IPS DF 6.9 (cell line): ENCODE measurements around the gene FXR1.
A peak's percentile ranks its signal among the peaks of the same experiment; 100 is the strongest.
"Not testable (repeated sequence)": the region's sequence is repeated elsewhere in the genome, so short reads cannot be mapped to it uniquely, and the experiment has no call there.

ENCODE experiments used
- DNase-seq: peaks from one replicate; pipeline ENCODE4 v3.0.0-alpha.2; 2013; ENCODE audit warnings: low read depth, low spot score
- H3K27ac ChIP-seq: one replicate; pipeline ENCODE4 v1.5.1; 2013; ENCODE audit warnings: low read length, control low read depth
- H3K27me3 ChIP-seq: 2 replicates; pipeline ENCODE4 v1.6.1; 2013; ENCODE audit warnings: mild to moderate bottlenecking, low read length; ENCODE audit not compliant: control insufficient read depth, insufficient read depth
- H3K36me3 ChIP-seq: 2 replicates; pipeline ENCODE4 v1.6.1; 2013; ENCODE audit warnings: low read length; ENCODE audit not compliant: control insufficient read depth, insufficient read depth
- H3K4me1 ChIP-seq: 2 replicates; pipeline ENCODE4 v1.6.1; 2013; ENCODE audit warnings: low read length; ENCODE audit not compliant: control insufficient read depth, insufficient read depth
- H3K4me3 ChIP-seq: 2 replicates; pipeline ENCODE4 v1.5.1; 2013; ENCODE audit warnings: mild to moderate bottlenecking, low read length
- H3K9me3 ChIP-seq: 2 replicates; pipeline ENCODE4 v1.6.1; 2013; ENCODE audit warnings: low read length, inconsistent platforms; ENCODE audit not compliant: control insufficient read depth, insufficient read depth
- WGBS: extraction: QIAGEN DNeasy Blood & Tissue Kit; methylation state at CpG from one replicate; pipeline ENCODE4 v1.1.7; 2013; ENCODE audit warnings: mixed read lengths, missing lambda C conversion rate; ENCODE audit not compliant: insufficient read length, insufficient coverage; 5-methylcytosine and 5-hydroxymethylcytosine counted together

Gene FXR1

DNA sequence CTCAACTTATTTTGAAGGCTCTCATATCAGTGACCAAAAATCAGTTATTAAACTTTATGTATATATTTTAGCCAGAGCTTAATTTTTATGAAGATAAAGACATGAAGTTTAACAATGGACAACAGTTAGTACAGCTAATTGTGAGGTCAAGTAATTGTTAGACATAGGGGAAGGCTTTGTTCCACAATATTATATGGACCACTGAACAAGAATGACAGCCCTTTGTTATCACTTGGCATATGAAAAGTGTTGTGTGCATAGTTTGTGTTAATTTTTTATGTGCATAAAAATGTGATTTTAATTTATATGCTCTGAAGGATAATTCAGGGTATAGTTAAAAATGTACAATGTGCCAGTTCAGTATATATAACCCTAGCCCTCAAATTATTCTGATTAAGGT lies 65.0 kb downstream of the FXR1 start:
- Histone ChIP-seq H3K4me3 (no peak overlapping the region), H3K36me3 (peaks cover 8% of the 10 kb centered on the region; the same call in 1 of the 2 replicates), H3K27ac (no peak overlapping the region), H3K9me3 (no peaks in the 10 kb centered on the region), H3K27me3 (no peaks in the 10 kb centered on the region), H3K4me1 (no peaks in the 10 kb centered on the region)
- no peak for DNase-seq

GRCh38 chr3:180979961-180980360 lies 67.5 kb downstream of the FXR1 start:
- Histone ChIP-seq H3K27ac (no peak overlapping the region), H3K36me3 (peaks cover 5% of the 10 kb centered on the region; the same call in 1 of the 2 replicates)

GRCh38 chr3:180980611-180981010 lies 68.1 kb downstream of the FXR1 start:
- H3K27me3 ChIP-seq, result no peaks in the 10 kb centered on the region
- DNase-seq, result no peak
- H3K4me1 ChIP-seq, result no peaks in the 10 kb centered on the region
- H3K36me3 ChIP-seq, result peaks cover 5% of the 10 kb centered on the region; the same call in 1 of the 2 replicates
- no peak overlapping the region for H3K4me3 ChIP-seq
- H3K27ac ChIP-seq, result no peak overlapping the region
- H3K9me3 ChIP-seq, result no peaks in the 10 kb centered on the region

More at GRCh38 chr3:180979961-180980360, 67.5 kb downstream of the FXR1 start:
- H3K4me3 ChIP-seq, result no peak overlapping the region
- no peaks in the 10 kb centered on the region for H3K27me3 ChIP-seq
- no peaks in the 10 kb centered on the region for H3K9me3 ChIP-seq
- no peak for DNase-seq
- no peaks in the 10 kb centered on the region for H3K4me1 ChIP-seq

GRCh38 chr3:180981912-180982311 lies 69.4 kb downstream of the FXR1 start:
- H3K27ac ChIP-seq, result no peak overlapping the region
- H3K27me3 ChIP-seq, result no peaks in the 10 kb centered on the region
- H3K36me3 ChIP-seq, result peaks cover 2% of the 10 kb centered on the region; the same call in 1 of the 2 replicates
- no peak overlapping the region for H3K4me3 ChIP-seq
- H3K9me3 ChIP-seq, result no peaks in the 10 kb centered on the region
- no peak for DNase-seq
- no peaks in the 10 kb centered on the region for H3K4me1 ChIP-seq
- WGBS, result no CpG with 5 or more reads among the region's 2 CpGs

DNA sequence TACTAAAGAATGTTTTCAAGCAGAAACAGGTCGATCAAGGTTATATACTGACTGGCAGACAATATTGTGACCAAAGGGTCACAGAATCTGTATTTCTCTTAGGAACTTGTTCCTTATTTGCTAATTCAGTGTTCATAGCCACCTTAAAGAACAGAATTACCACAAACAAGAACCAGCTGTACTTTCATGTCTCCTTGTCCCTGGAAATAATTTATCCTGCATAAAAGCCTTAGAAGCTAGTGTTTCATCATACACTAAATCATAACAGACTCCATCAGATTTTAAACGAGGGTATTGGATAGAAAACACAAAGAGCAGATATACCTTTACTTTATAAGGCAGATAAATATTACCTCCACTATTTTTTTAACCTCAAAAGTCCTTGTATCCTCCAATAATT lies 70.7 kb downstream of the FXR1 start:
- no CpG with 5 or more reads among the region's 2 CpGs for WGBS
- Histone ChIP-seq H3K4me3 (no peak overlapping the region), H3K27me3 (no peaks in the 10 kb centered on the region), H3K27ac (no peak overlapping the region), H3K9me3 (no peaks in the 10 kb centered on the region), H3K4me1 (no peaks in the 10 kb centered on the region), H3K36me3 (peaks cover 7% of the 10 kb centered on the region; the same call in 1 of the 2 replicates)
- DNase-seq, result no peak

- not testable (repeated sequence) for H3K36me3 ChIP-seq, H3K27me3 ChIP-seq, DNase-seq, H3K4me3 ChIP-seq, H3K4me1 ChIP-seq, H3K9me3 ChIP-seq, H3K27ac ChIP-seq
- WGBS, result no CpG with 5 or more reads among the region's 10 CpGs
These were observed 73.9 kb downstream of the FXR1 start for GRCh38 chr3:180986366-180986765.

- Histone ChIP-seq H3K27ac (no peak overlapping the region), H3K9me3 (no peaks in the 10 kb centered on the region), H3K4me1 (no peaks in the 10 kb centered on the region), H3K36me3 (peaks cover 4% of the 10 kb centered on the region; the same call in 1 of the 2 replicates), H3K27me3 (no peaks in the 10 kb centered on the region), H3K4me3 (no peak overlapping the region)
- no peak for DNase-seq
- WGBS, result no CpG with 5 or more reads among the region's 2 CpGs
These were observed 74.9 kb downstream of the FXR1 start for GRCh38 chr3:180987344-180987743.

DNA sequence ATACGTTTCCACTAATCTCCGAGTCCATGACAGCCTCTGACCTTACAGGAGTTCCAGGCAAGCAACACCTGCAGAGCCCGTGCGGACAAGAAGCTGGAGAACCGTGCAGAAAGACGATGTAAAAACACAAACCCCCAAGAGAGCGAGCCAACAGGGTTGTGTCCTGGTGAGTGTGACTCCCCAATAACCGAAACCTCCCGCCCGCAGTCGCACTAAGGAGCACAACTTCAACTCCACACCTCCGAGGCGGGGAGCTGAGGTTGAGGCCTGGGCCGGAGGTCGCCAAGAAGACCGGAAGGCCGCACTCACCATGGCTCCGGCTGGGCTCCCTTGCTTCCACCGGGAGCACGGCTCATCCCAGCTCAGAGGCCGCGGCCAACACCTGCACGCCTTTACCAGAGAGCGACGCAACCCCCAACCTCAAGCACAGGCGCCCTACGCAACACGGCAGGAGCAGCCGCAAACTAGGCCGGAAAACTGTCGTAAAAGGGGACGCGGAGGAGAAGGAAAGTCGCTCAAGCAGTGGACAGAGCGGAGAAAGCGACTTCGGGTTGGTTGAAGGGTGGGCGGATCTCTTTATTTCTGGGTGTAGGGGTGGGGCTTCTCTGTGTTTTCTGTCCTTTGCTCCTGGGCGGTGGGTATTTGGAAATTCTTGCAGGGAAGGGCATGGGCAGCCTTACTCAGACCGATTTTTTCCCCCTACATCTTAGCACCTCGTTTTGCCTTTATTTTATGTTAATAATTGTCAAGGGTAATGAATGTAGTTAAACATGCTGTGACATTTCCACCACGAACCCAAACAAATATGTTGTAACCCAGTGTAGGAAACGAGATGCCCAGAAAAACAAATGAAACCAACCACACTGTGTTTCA lies 77.1 kb downstream of the FXR1 start, which contains the start of gene DNAJC19:
DNAJC19 (minus strand) TSS at position 446 of the 873 bp plus-strand sequence; CDS start at position 312, 134 bp downstream.
- Histone ChIP-seq H3K4me1 (no peaks in the 10 kb centered on the region), H3K36me3 (peaks cover 4% of the 10 kb centered on the region; the same call in 1 of the 2 replicates), H3K27ac (no peak within 1 kb of the TSS), H3K9me3 (no peaks in the 10 kb centered on the region), H3K27me3 (no peaks in the 10 kb centered on the region), H3K4me3 (peak within 1 kb of the TSS; percentile 64; the same call in 1 of the 2 replicates)
- peak; percentile 90 for DNase-seq
- WGBS, result no CpG with 5 or more reads among the region's 43 CpGs

GRCh38 chr3:180990505-180990904 lies 78.0 kb downstream of the FXR1 start:
- Histone ChIP-seq H3K27ac (no peak overlapping the region), H3K36me3 (peaks cover 4% of the 10 kb centered on the region; the same call in 1 of the 2 replicates), H3K9me3 (no peaks in the 10 kb centered on the region), H3K4me3 (no peak overlapping the region), H3K4me1 (no peaks in the 10 kb centered on the region), H3K27me3 (no peaks in the 10 kb centered on the region)
- no peak for DNase-seq
- no CpG with 5 or more reads among the region's 2 CpGs for WGBS

DNA sequence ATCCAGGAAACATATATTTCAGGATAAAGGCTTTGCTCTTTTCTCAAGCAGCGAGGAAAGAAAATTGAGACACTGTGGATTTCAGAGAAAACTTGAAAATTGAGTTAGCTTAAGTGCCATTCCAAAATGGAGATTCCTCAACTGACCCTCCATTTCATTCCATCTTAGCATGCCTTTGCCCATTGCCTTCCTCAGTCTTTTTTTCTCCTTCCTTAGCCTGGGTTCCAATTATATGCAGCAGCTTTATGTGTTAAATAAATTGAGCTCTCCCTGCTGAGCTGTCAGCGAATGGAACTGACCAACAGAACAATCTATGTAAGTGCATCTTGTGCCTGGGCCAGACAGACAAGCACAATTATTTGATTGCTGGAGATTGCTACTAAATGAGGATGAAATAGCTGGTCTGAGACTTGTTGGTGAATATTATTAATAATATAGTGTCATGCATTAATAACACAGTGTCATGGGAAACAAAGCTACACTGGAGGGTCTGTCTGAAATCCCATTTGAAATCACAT lies 84.0 kb downstream of the FXR1 start:
- no peak overlapping the region for H3K27ac ChIP-seq
- no peak overlapping the region for H3K4me3 ChIP-seq
- H3K27me3 ChIP-seq, result no peaks in the 10 kb centered on the region
- no peaks in the 10 kb centered on the region for H3K36me3 ChIP-seq
- no peak for DNase-seq
- H3K9me3 ChIP-seq, result no peaks in the 10 kb centered on the region
- WGBS, result no CpG with 5 or more reads among the region's 2 CpGs
- H3K4me1 ChIP-seq, result no peaks in the 10 kb centered on the region
